Body of pancreas (tissue), 4 donors: ENCODE data around the gene PAQR8.

Experiments used
- POLR2A ChIP-seq, 3 donors: fragments of 450-650 bp; IDR thresholded peaks; one replicate each; pipeline ENCODE4 v1.6.1; 2016; ENCODE audit warnings: antibody characterized with exemption in 3 of 3, mild to moderate bottlenecking in 2 of 3
- TF ChIP-seq, protein P1 (sequence below), 7 experiments: fragments of 450-650 bp in 4 of 7; fragments of 200-600 bp in 3 of 7; sonication (generic) in 3 of 7; IDR thresholded peaks; one replicate each; pipeline ENCODE4 v1.5.1; 2016 to 2019; ENCODE audit warnings: antibody characterized with exemption in 7 of 7

GRCh38 chr6:52410979-52411378, 49.0 kb downstream of the PAQR8 start:
- TF ChIP-seq, protein P1, sequence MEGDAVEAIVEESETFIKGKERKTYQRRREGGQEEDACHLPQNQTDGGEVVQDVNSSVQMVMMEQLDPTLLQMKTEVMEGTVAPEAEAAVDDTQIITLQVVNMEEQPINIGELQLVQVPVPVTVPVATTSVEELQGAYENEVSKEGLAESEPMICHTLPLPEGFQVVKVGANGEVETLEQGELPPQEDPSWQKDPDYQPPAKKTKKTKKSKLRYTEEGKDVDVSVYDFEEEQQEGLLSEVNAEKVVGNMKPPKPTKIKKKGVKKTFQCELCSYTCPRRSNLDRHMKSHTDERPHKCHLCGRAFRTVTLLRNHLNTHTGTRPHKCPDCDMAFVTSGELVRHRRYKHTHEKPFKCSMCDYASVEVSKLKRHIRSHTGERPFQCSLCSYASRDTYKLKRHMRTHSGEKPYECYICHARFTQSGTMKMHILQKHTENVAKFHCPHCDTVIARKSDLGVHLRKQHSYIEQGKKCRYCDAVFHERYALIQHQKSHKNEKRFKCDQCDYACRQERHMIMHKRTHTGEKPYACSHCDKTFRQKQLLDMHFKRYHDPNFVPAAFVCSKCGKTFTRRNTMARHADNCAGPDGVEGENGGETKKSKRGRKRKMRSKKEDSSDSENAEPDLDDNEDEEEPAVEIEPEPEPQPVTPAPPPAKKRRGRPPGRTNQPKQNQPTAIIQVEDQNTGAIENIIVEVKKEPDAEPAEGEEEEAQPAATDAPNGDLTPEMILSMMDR (IDR thresholded peaks at IDR 0.05), result no peak
- TF ChIP-seq POLR2A (IDR thresholded peaks at IDR 0.05), result no peak
